Neuronal stem cell (in vitro differentiated cells): ENCODE results near the gene SCGB1C1.

ENCODE experiments used
- DNase-seq: peaks from one replicate; pipeline ENCODE4 v3.0.0-alpha.2; 2013; ENCODE audit warnings: low spot score
- H2AFZ ChIP-seq: one replicate; pipeline ENCODE4 v1.6.1; 2013; ENCODE audit warnings: mild to moderate bottlenecking, low read length, inconsistent platforms
- H2AK5ac ChIP-seq: 2 replicates; pipeline ENCODE4 v1.6.1; 2013; ENCODE audit warnings: low read depth, mild to moderate bottlenecking, inconsistent platforms, low read length, moderate library complexity, mixed read lengths
- H2BK120ac ChIP-seq: 2 replicates; pipeline ENCODE4 v1.6.1; 2013; ENCODE audit warnings: low read depth, mild to moderate bottlenecking, inconsistent platforms, low read length, moderate library complexity, mixed read lengths
- H2BK12ac ChIP-seq: one replicate; pipeline ENCODE4 v1.6.1; 2013; ENCODE audit warnings: low read length, inconsistent platforms
- H2BK15ac ChIP-seq: 2 replicates; pipeline ENCODE4 v1.6.1; 2013; ENCODE audit warnings: mild to moderate bottlenecking, low read length, inconsistent platforms, mixed read lengths
- H2BK5ac ChIP-seq: one replicate; pipeline ENCODE4 v1.6.1; 2013; ENCODE audit warnings: inconsistent platforms, mild to moderate bottlenecking, low read length, moderate library complexity
- H3K14ac ChIP-seq: one replicate; pipeline ENCODE4 v1.6.1; 2013; ENCODE audit warnings: low read length, inconsistent platforms
- H3K18ac ChIP-seq: 2 replicates; pipeline ENCODE4 v1.6.1; 2013; ENCODE audit warnings: low read length, inconsistent platforms
- H3K23ac ChIP-seq: 2 replicates; pipeline ENCODE4 v1.6.1; 2013; ENCODE audit warnings: low read depth, mild to moderate bottlenecking, mixed read lengths, low read length, inconsistent platforms; ENCODE audit not compliant: poor library complexity
- H3K27ac ChIP-seq: replicated peaks from 3 replicates; pipeline ENCODE4 v1.5.1; 2013; ENCODE audit warnings: low read length, inconsistent platforms
- H3K27me3 ChIP-seq, 3 experiments: 2 replicates each; pipeline ENCODE4 v1.6.1; 2013; ENCODE audit warnings: low read length in 3 of 3, mild to moderate bottlenecking in 2 of 3, inconsistent platforms in 1 of 3, low read depth in 1 of 3, mixed read lengths in 1 of 3, moderate library complexity in 1 of 3; ENCODE audit not compliant: control insufficient read depth in 3 of 3, insufficient read depth in 3 of 3
- H3K36me3 ChIP-seq, 2 donors: replicated peaks in 1 of 2; 2 replicates each; pipeline ENCODE4 v1.6.1; 2013; ENCODE audit warnings: low read length in 2 of 2; ENCODE audit not compliant: control insufficient read depth in 2 of 2, insufficient read depth in 2 of 2
- H3K4ac ChIP-seq: 2 replicates; pipeline ENCODE4 v1.6.1; 2013; ENCODE audit warnings: inconsistent platforms, mild to moderate bottlenecking, low read length, moderate library complexity
- H3K4me1 ChIP-seq, 2 donors: 1 replicate in 1 of 2; 2 replicates in 1 of 2; pipeline ENCODE4 v1.6.1; 2013; ENCODE audit warnings: low read length in 2 of 2, low read depth in 1 of 2; ENCODE audit not compliant: control insufficient read depth in 2 of 2, insufficient read depth in 1 of 2
- H3K4me2 ChIP-seq: one replicate; pipeline ENCODE4 v1.6.1; 2013; ENCODE audit warnings: mild to moderate bottlenecking, low read length, inconsistent platforms; ENCODE audit not compliant: insufficient read depth, poor library complexity, severe bottlenecking
- H3K4me3 ChIP-seq, 2 donors: 2 replicates each; pipeline ENCODE4 v1.5.1; 2013; ENCODE audit warnings: low read length in 2 of 2, mild to moderate bottlenecking in 2 of 2, inconsistent platforms in 1 of 2, moderate library complexity in 1 of 2
- H3K79me1 ChIP-seq: one replicate; pipeline ENCODE4 v1.6.1; 2013; ENCODE audit warnings: low read depth, mild to moderate bottlenecking, inconsistent platforms, low read length, moderate library complexity
- H3K9ac ChIP-seq: one replicate; pipeline ENCODE4 v1.6.1; 2013; ENCODE audit warnings: mild to moderate bottlenecking, low read depth, low read length, inconsistent platforms; ENCODE audit not compliant: poor library complexity
- H3K9me3 ChIP-seq, 2 donors: replicated peaks in 1 of 2; 2 replicates each; pipeline versions ENCODE3 to v1.6.1; 2013; ENCODE audit warnings: low read length in 2 of 2, mild to moderate bottlenecking in 2 of 2, inconsistent platforms in 1 of 2, low read depth in 1 of 2, mixed read lengths in 1 of 2, moderate library complexity in 1 of 2; ENCODE audit not compliant: control insufficient read depth in 2 of 2, insufficient read depth in 1 of 2
- H4K8ac ChIP-seq: one replicate; pipeline ENCODE4 v1.6.1; 2013; ENCODE audit warnings: low read depth, mild to moderate bottlenecking, inconsistent platforms, low read length, moderate library complexity
- H4K91ac ChIP-seq: one replicate; pipeline ENCODE4 v1.6.1; 2013; ENCODE audit warnings: low read length, low read depth, mild to moderate bottlenecking, inconsistent platforms; ENCODE audit not compliant: poor library complexity
- WGBS, 2 donors: extraction: QIAGEN DNeasy Blood & Tissue Kit; methylation state at CpG; one replicate each; pipeline ENCODE4 v1.1.7; 2013; ENCODE audit warnings: missing lambda C conversion rate in 2 of 2, mixed read lengths in 1 of 2; ENCODE audit not compliant: insufficient read length in 2 of 2, insufficient replicate concordance in 1 of 2; ENCODE audit errors: extremely low coverage in 2 of 2; 5-methylcytosine and 5-hydroxymethylcytosine counted together

SCGB1C1 gene

DNA sequence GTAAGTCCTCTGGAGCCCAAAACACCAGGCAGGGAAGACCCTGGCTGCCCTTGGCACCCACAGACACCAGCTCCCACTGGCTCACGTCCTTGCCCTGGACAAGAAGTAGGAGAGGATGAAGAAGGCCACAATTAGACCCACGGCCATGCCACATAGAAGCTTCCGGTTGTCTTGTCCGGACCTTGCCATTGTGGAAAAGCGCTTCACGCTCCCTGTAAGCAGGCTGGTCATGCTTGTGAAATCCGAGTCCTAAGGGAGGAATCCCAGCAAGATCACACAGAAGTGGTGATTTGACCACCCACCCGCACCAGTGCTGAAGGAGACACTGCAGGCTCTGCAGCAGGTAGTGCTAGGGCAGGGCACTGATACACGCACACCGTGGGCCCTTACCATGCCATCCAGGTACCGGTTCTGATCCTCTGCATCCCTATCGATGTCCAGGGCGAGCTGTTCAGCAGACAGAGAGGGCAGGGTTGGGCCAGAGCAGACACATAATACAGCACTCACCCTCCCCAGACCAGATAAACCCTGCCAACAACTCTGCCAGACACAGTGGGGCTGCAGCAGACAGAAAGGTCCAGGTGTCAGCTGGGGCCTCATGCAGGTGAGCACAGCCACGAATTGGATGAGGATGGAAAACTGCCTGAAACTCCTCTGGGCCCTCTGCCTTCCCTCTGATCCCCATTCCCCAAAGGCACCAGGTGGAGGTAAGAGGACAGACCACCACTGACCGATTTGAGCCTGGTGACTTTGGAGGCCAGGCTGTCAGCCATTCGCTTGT is 12.5 kb downstream of the SCGB1C1 start:
- Histone ChIP-seq H2BK120ac (no peak overlapping the region), H3K4me1 (peaks cover 15 to 18% of the 10 kb centered on the region in 2 donors), H3K14ac (no peak overlapping the region), H4K8ac (no peak overlapping the region), H3K4me2 (no peak overlapping the region), H3K9me3 (no peaks in the 10 kb centered on the region), H2BK5ac (no peak overlapping the region), H3K9ac (peak overlapping the region; percentile 26), H3K4ac (no peak overlapping the region), H3K36me3 (peaks cover 36 to 50% of the 10 kb centered on the region in 2 donors), H4K91ac (no peak overlapping the region), H3K27me3 (no peaks in the 10 kb centered on the region), H3K4me3 (peak overlapping the region; percentile 5 to 91), H2AFZ (no peak overlapping the region), H3K79me1 (peaks cover 26% of the 10 kb centered on the region), H3K23ac (peak overlapping the region; percentile 35), H2BK15ac (no peak overlapping the region), H3K18ac (no peak overlapping the region), H2AK5ac (no peak overlapping the region), H3K27ac (no peak overlapping the region), H2BK12ac (no peak overlapping the region)
- WGBS, 2 donors: no CpG with 5 or more reads among the region's 16 CpGs
- no peak for DNase-seq

DNA sequence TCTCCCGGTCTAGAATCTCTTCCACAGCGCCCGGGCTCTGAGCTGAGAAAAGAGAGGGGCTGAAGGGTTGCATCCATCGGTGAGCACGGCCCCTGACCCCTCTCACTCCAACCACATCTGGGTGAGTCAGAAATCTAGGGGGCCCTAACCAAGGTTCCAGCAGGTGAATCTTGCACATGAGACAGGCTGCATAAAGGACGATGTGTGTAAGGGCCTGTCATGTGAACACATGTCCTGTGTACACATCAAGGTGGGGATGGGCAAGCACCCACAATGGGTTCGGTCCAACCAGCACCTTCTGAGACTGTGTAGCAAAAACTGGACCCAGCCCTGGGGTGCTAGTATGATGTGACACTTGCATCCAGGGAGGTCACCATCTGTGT is 13.1 kb downstream of the SCGB1C1 start:
- peaks cover 15 to 18% of the 10 kb centered on the region in 2 donors for H3K4me1 ChIP-seq
- H3K18ac ChIP-seq: no peak overlapping the region
- no peak overlapping the region for H3K9ac ChIP-seq
- H3K4ac ChIP-seq: no peak overlapping the region
- no peaks in the 10 kb centered on the region for H3K9me3 ChIP-seq
- H3K27ac ChIP-seq: no peak overlapping the region
- no CpG with 5 or more reads among the region's 7 CpGs for WGBS, 2 donors
- H2BK15ac ChIP-seq: no peak overlapping the region
- no peak overlapping the region for H3K4me2 ChIP-seq
- no peak overlapping the region for H4K8ac ChIP-seq
- H2AK5ac ChIP-seq: no peak overlapping the region
- no peak overlapping the region for H2BK5ac ChIP-seq
- no peak overlapping the region for H2BK120ac ChIP-seq
- DNase-seq: no peak
- H2BK12ac ChIP-seq: no peak overlapping the region
- no peak overlapping the region for H2AFZ ChIP-seq
- H3K14ac ChIP-seq: no peak overlapping the region
- peaks cover 37 to 51% of the 10 kb centered on the region in 2 donors for H3K36me3 ChIP-seq
- peaks cover 30% of the 10 kb centered on the region for H3K79me1 ChIP-seq
- H4K91ac ChIP-seq: no peak overlapping the region
- H3K23ac ChIP-seq: no peak overlapping the region
- H3K27me3 ChIP-seq: no peaks in the 10 kb centered on the region
- peak overlapping the region in 1 of 2 donors; percentile 91 for H3K4me3 ChIP-seq

DNA sequence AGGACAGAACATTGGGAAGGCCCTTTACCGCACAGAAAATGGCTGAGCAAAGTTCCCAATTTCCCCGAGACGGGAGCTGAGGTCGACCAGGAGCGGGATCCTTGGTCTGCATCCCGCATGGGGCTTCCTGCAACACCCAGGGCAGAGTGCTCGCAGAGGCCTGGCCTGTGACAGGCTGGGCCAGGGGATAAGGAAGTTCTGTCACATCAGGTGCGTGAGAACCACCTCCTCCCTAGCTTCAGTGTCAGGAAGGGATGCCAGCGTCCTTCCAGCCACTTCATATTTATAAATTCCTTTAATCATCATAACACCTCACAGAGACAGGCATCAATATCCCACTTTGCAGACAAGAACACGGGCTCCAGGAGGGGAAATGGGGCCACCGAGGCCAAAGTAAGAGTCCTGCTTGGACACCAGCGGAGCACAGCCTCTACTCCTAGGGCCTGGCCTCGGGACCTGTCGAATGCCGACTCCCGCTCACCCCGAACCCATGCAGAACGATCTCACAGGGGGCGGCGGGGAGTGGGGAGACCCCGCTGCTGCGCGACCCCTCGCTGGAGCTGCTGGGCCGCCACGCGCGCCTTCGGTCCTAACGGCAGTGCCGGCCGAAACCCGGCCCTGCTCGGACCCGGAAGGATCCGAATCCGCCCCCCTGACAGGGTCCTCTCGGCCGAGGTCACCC is 13.8 kb downstream of the SCGB1C1 start:
- H3K4me1 ChIP-seq: peaks cover 15 to 18% of the 10 kb centered on the region in 2 donors
- H3K27me3 ChIP-seq: no peaks in the 10 kb centered on the region
- H3K79me1 ChIP-seq: peaks cover 31% of the 10 kb centered on the region
- peak overlapping the region; percentile 91 to 97 for H3K4me3 ChIP-seq
- peak overlapping the region; percentile 97 for H3K23ac ChIP-seq
- H2AFZ ChIP-seq: peak overlapping the region; percentile 85
- no peak overlapping the region for H2BK120ac ChIP-seq
- peaks cover 43 to 52% of the 10 kb centered on the region in 2 donors for H3K36me3 ChIP-seq
- H3K14ac ChIP-seq: peak overlapping the region; percentile 59
- peak overlapping the region; percentile 88 for H3K18ac ChIP-seq
- no peak overlapping the region for H4K91ac ChIP-seq
- no peak overlapping the region for H3K4ac ChIP-seq
- H3K27ac ChIP-seq: no peak overlapping the region
- no peak overlapping the region for H2BK5ac ChIP-seq
- peak; percentile 12 for DNase-seq
- no CpG with 5 or more reads among the region's 39 CpGs for WGBS, 2 donors
- peak overlapping the region; percentile 91 for H3K4me2 ChIP-seq
- H2BK12ac ChIP-seq: no peak overlapping the region
- H3K9ac ChIP-seq: peak overlapping the region; percentile 95
- H4K8ac ChIP-seq: no peak overlapping the region
- H3K9me3 ChIP-seq: no peaks in the 10 kb centered on the region
- H2AK5ac ChIP-seq: peak overlapping the region; percentile 73
- no peak overlapping the region for H2BK15ac ChIP-seq

GRCh38 chr11:207208-207862 is 14.5 kb downstream of the SCGB1C1 start, which contains the start of the genes BET1L and RIC8A:
TSS of gene BET1L (minus strand) at chr11:207399. CDS start at chr11:207321, 78 bp downstream.
TSS of gene RIC8A (plus strand) at chr11:207708. CDS start at chr11:208855, 1,147 bp downstream.
- H3K4me2 ChIP-seq: peak within 1 kb of the TSS; percentile 91
- H3K23ac ChIP-seq: peak within 1 kb of the TSS; percentile 97
- peak; percentile 93 for DNase-seq
- no peaks in the 10 kb centered on the region for H3K27me3 ChIP-seq
- H3K4ac ChIP-seq: no peak within 1 kb of the TSS
- peak within 1 kb of the TSS; percentile 89 for H4K91ac ChIP-seq
- H2AFZ ChIP-seq: peak within 1 kb of the TSS; percentile 85
- H3K18ac ChIP-seq: peak within 1 kb of the TSS; percentile 89
- H3K9me3 ChIP-seq: no peaks in the 10 kb centered on the region
- peaks cover 15 to 18% of the 10 kb centered on the region in 2 donors for H3K4me1 ChIP-seq
- WGBS, 2 donors: no CpG with 5 or more reads among the region's 63 CpGs
- H3K4me3 ChIP-seq: peak within 1 kb of the TSS; percentile 91 to 97
- H2AK5ac ChIP-seq: peak within 1 kb of the TSS; percentile 73
- H3K36me3 ChIP-seq: peaks cover 50 to 59% of the 10 kb centered on the region in 2 donors
- peak within 1 kb of the TSS; percentile 85 for H2BK5ac ChIP-seq
- peak within 1 kb of the TSS; percentile 69 for H2BK15ac ChIP-seq
- H3K14ac ChIP-seq: peak within 1 kb of the TSS; percentile 59
- peak within 1 kb of the TSS; percentile 63 for H2BK120ac ChIP-seq
- H4K8ac ChIP-seq: no peak within 1 kb of the TSS
- H3K27ac ChIP-seq: peak within 1 kb of the TSS; percentile 94
- H3K9ac ChIP-seq: peak within 1 kb of the TSS; percentile 95
- peaks cover 31% of the 10 kb centered on the region for H3K79me1 ChIP-seq
- H2BK12ac ChIP-seq: no peak within 1 kb of the TSS
